GM12891 (cell line): Measurements from ENCODE around the gene TMEM255A.

Experiments used
- POLR2A ChIP-seq: IDR thresholded peaks from 2 replicates; pipeline ENCODE4 v1.6.1; 2011; ENCODE audit warnings: low read depth, low read length, control low read depth
- POLR2AphosphoS5 ChIP-seq: IDR thresholded peaks from 2 replicates; pipeline ENCODE4 v1.6.1; 2011; ENCODE audit warnings: low read depth, low read length, control low read depth
- SPI1 ChIP-seq: IDR thresholded peaks from 2 replicates; pipeline ENCODE4 v1.6.1; 2011; ENCODE audit warnings: low read depth, low read length, control low read depth
- TAF1 ChIP-seq: IDR thresholded peaks from 2 replicates; pipeline ENCODE4 v1.6.1; 2011; ENCODE audit warnings: low read depth, low read length, control low read depth

DNA sequence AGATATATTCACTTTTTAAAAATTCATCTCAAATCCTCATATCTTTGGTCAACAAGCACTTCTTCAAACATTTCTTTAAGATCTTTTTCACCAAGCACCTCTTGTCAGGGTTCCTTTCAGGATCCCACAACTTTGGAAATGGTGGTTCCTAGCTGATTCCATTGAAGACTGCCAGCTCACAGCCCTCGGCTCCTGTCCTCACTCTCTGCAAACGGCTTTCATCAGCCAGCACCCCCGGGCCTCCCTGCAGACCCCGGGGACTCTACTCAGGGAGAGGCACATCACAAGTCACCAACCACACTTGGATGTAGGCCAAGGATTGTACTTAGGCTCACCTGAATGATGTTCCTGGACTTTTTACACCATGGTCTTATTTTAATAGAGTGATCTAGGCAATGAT lies 40.7 kb downstream of the TMEM255A start:
- TF ChIP-seq TAF1 (no peak), POLR2A (no peak), POLR2AphosphoS5 (no peak), SPI1 (no peak)
